GM12878 (cell line): Measurements from ENCODE around the gene ABCG5. TPM values are rescaled to one million over a fixed set of nuclear protein-coding genes. Genes with fewer than 3 reads are reported as not detected.

Experiments
- ATAC-seq: fragments of 200-7000 bp; cut with Tn5 transposase; 3 replicates; pipeline ENCODE4 v1.9.1; 2020; ENCODE audit warnings: mild to moderate bottlenecking, moderate library complexity
- BruUV-seq: library from RNA; stranded (reverse); fragments of 400-500 nt; replicated peaks from 2 replicates; lab custom pipeline; 2021; lab: Mats Ljungman, UMichigan
- CTCF ChIA-PET: fragments of 300-600 bp; sonication (Branson Sonifier 250); formaldehyde crosslinking; extraction: SDS; loops from one replicate; lab custom pipeline; 2021; ENCODE audit warnings: inconsistent platforms; lab: Yijun Ruan, JAX
- POLR2A ChIA-PET: fragments of 350-600 bp; formaldehyde crosslinking; extraction: SDS; loops from one replicate; lab custom pipeline; 2021; ENCODE audit warnings: inconsistent platforms; lab: Charles Lee
- RAD21 ChIA-PET: fragments of 300-600 bp; sonication (Branson Sonifier 250); formaldehyde crosslinking; loops from one replicate; lab custom pipeline; 2023; ENCODE audit warnings: antibody characterized with exemption; ENCODE audit not compliant: unreplicated experiment; lab: Charles Lee
- SMC1A ChIA-PET: fragments of 300-600 bp; sonication (Branson Sonifier 250); formaldehyde crosslinking; loops from one replicate; lab custom pipeline; 2023; ENCODE audit not compliant: unreplicated experiment, uncharacterized antibody; lab: Charles Lee
- DNase-seq: peaks from one replicate; pipeline ENCODE4 v3.0.0-alpha.2; 2011; ENCODE audit warnings: low read depth, low spot score
- FAIRE-seq: peaks from 3 replicates; lab custom pipeline; 2011; peaks lifted over from hg19 to GRCh38; lab: Jason Lieb, UNC
- H2AFZ ChIP-seq: 2 replicates; pipeline ENCODE4 v1.6.0; 2011; ENCODE audit warnings: low read depth, low read length, control low read depth; ENCODE audit not compliant: control insufficient read depth
- H3K27ac ChIP-seq: 2 replicates; pipeline ENCODE4 v1.5.1; 2011; ENCODE audit warnings: control low read depth; ENCODE audit not compliant: control insufficient read depth, insufficient read depth
- H3K27me3 ChIP-seq, 2 experiments: replicated peaks in 1 of 2; 2 replicates each; pipeline versions ENCODE4 v1.6.0 to v1.6.1; 2011; ENCODE audit warnings: low read length in 1 of 2; ENCODE audit not compliant: control insufficient read depth in 2 of 2, insufficient read depth in 2 of 2
- H3K36me3 ChIP-seq, 2 experiments: 2 replicates each; pipeline ENCODE4 v1.5.1; 2011; ENCODE audit warnings: low read length in 1 of 2; ENCODE audit not compliant: control insufficient read depth in 2 of 2, insufficient read depth in 2 of 2
- H3K4me1 ChIP-seq: 2 replicates; pipeline ENCODE4 v1.6.1; 2011; ENCODE audit warnings: mild to moderate bottlenecking, low read length, moderate library complexity, mixed read lengths; ENCODE audit not compliant: control insufficient read depth, insufficient read depth
- H3K4me2 ChIP-seq: 2 replicates; pipeline ENCODE4 v1.6.0; 2011; ENCODE audit warnings: control low read depth; ENCODE audit not compliant: control insufficient read depth, insufficient read depth
- H3K4me3 ChIP-seq: fragments of 200-600 bp; sonication (generic); 2 replicates; pipeline ENCODE4 v1.5.1; 2016
- H3K79me2 ChIP-seq: 2 replicates; pipeline ENCODE4 v1.6.0; 2011; ENCODE audit warnings: low read length; ENCODE audit not compliant: control insufficient read depth, insufficient read depth
- H3K9ac ChIP-seq: 2 replicates; pipeline ENCODE4 v1.8.0; 2011; ENCODE audit warnings: low read length, control low read depth, mixed read lengths; ENCODE audit not compliant: control insufficient read depth, insufficient read depth
- H3K9me3 ChIP-seq: replicated peaks from 3 replicates; pipeline ENCODE4 v1.5.1; 2011; ENCODE audit warnings: mild to moderate bottlenecking, low read length; ENCODE audit not compliant: control insufficient read depth, insufficient read depth
- H4K20me1 ChIP-seq: 2 replicates; pipeline ENCODE4 v1.6.0; 2011; ENCODE audit not compliant: control insufficient read depth, insufficient read depth
- MYB ChIP-seq: fragments of 150-350 bp; IDR thresholded peaks from 2 replicates; pipeline ENCODE4 v1.6.1; 2014; ENCODE audit warnings: mild to moderate bottlenecking, low read depth, low read length, borderline replicate concordance
- SP1 ChIP-seq: IDR thresholded peaks from one replicate; pipeline ENCODE4 v1.6.1; 2011; ENCODE audit warnings: low read depth, low read length
- STAT1 ChIP-seq: fragments of 450-650 bp; conservative IDR thresholded peaks from 2 replicates; pipeline ENCODE4 v1.6.1; 2014; ENCODE audit warnings: antibody characterized with exemption, mild to moderate bottlenecking
- WGBS: methylation state at CpG from one replicate; pipeline ENCODE4 v1.1.6; 2016; ENCODE audit warnings: low lambda C conversion rate; ENCODE audit not compliant: insufficient replicate concordance, insufficient coverage; ENCODE audit errors: missing lambda C conversion rate; 5-methylcytosine and 5-hydroxymethylcytosine counted together
- in situ Hi-C: fragments of 300-500 bp; cut with MboI; formaldehyde crosslinking; loops from 9 replicates; pipeline ENCODE4 v1.14.3; 2018; ENCODE audit warnings: mixed read lengths
- intact Hi-C: fragments of 100-400 bp; cut with micrococcal nuclease; formaldehyde crosslinking; loops from one replicate; pipeline ENCODE4 v1.14.2; 2022; ENCODE audit not compliant: unreplicated experiment
- polyA plus RNA-seq, 11 experiments: library from polyadenylated mRNA; depleted of rRNA in 4 of 11; unstranded in 6 of 11; stranded (reverse) in 5 of 11; fragments of >200 nt; fragmentation: Nextera tagmentation in 4 of 11; fragmentation: Illumina TruSeq in 1 of 11; extraction: Ambion mirVana in 4 of 11; extraction: Trizol in 1 of 11; gene quantifications; 1 replicate in 1 of 11; 2 replicates in 10 of 11; pipeline versions ENCODE4 v1.2.1 to v1.2.3, GENCODE V29; 2011 to 2016; ENCODE audit warnings: inconsistent platforms in 2 of 11, missing spikeins in 2 of 11, low read depth in 1 of 11
- total RNA-seq, 4 experiments: library from RNA; depleted of rRNA in 3 of 4; stranded (reverse); fragments of >200 nt in 3 of 4; fragmentation: Illumina TruSeq in 1 of 4; extraction: Trizol in 1 of 4; gene quantifications; 2 replicates each; pipeline versions ENCODE4 v1.2.1 to v1.2.3, GENCODE V29; 2013 to 2021
- TF ChIP-seq, protein P1 (sequence below): IDR thresholded peaks from 2 replicates; pipeline ENCODE4 v1.6.1; 2011; ENCODE audit warnings: borderline replicate concordance, low read depth, mild to moderate bottlenecking, moderate library complexity, mixed read lengths, low read length; ENCODE audit not compliant: insufficient read depth; ENCODE audit errors: extremely low read length
- TF ChIP-seq, protein P2 (sequence below): fragments of 450-650 bp; IDR thresholded peaks from 2 replicates; pipeline ENCODE4 v1.6.1; 2017; ENCODE audit warnings: low read depth, mild to moderate bottlenecking, moderate library complexity
- TF ChIP-seq, protein P3 (sequence below): IDR thresholded peaks from 2 replicates; pipeline ENCODE4 v1.6.1; 2012; ENCODE audit warnings: mild to moderate bottlenecking, low read depth, low read length

ABCG5 gene
- total and polyA plus RNA-seq, 10 of the 15 experiments (the other 5 are each of a cell fraction or from before 2014, with no cell fraction given), result not detected

DNA sequence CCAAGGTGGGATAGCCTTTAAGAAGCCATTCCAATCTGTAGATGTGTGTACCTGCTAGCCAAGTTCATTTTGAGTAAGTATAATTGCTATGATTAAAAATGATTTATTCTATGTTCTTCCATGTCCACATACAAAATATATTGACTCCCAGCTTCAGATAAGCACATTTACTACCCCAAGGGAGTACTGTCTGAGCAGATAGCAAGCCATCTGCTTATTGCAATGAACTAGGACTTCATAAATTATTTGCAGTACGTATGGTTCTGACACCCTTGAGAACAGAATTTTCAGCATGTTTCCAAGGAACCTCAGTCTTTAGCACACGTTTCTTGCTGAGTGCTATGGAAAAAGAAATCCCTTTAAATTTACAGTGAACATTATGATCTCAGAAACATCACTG is 28.2 kb downstream of the ABCG5 start:
- 37% methylated on average over 2 of the region's 2 CpGs for whole genome bisulfite sequencing
- DNase-seq, result no peak
- Histone ChIP-seq H3K27ac (no peak overlapping the region), H3K4me1 (no peaks in the 10 kb centered on the region), H3K4me3 (no peak overlapping the region), H3K9me3 (no peaks in the 10 kb centered on the region), H2AFZ (no peak overlapping the region), H4K20me1 (no peaks in the 10 kb centered on the region), H3K9ac (no peak overlapping the region), H3K27me3 (no peaks in the 10 kb centered on the region), H3K4me2 (no peak overlapping the region), H3K79me2 (no peaks in the 10 kb centered on the region), H3K36me3 (no peaks in the 10 kb centered on the region; a peak in 1 of 4 replicates)
- ChIA-PET RAD21 (no interaction called here), POLR2A (no interaction called here), SMC1A (interaction anchor here (1.1 kb wide), 1 partner anchor 8 kb away, joined by 3 read pairs; no protein-coding TSS in a partner anchor), CTCF (no interaction called here)
- TF ChIP-seq SP1 (no peak), STAT1 (no peak), MYB (no peak)
- TF ChIP-seq, protein P1, sequence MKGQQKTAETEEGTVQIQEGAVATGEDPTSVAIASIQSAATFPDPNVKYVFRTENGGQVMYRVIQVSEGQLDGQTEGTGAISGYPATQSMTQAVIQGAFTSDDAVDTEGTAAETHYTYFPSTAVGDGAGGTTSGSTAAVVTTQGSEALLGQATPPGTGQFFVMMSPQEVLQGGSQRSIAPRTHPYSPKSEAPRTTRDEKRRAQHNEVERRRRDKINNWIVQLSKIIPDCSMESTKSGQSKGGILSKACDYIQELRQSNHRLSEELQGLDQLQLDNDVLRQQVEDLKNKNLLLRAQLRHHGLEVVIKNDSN, result no peak
- TF ChIP-seq, protein P2, sequence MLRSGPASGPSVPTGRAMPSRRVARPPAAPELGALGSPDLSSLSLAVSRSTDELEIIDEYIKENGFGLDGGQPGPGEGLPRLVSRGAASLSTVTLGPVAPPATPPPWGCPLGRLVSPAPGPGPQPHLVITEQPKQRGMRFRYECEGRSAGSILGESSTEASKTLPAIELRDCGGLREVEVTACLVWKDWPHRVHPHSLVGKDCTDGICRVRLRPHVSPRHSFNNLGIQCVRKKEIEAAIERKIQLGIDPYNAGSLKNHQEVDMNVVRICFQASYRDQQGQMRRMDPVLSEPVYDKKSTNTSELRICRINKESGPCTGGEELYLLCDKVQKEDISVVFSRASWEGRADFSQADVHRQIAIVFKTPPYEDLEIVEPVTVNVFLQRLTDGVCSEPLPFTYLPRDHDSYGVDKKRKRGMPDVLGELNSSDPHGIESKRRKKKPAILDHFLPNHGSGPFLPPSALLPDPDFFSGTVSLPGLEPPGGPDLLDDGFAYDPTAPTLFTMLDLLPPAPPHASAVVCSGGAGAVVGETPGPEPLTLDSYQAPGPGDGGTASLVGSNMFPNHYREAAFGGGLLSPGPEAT, result no peak
- TF ChIP-seq, protein P3, sequence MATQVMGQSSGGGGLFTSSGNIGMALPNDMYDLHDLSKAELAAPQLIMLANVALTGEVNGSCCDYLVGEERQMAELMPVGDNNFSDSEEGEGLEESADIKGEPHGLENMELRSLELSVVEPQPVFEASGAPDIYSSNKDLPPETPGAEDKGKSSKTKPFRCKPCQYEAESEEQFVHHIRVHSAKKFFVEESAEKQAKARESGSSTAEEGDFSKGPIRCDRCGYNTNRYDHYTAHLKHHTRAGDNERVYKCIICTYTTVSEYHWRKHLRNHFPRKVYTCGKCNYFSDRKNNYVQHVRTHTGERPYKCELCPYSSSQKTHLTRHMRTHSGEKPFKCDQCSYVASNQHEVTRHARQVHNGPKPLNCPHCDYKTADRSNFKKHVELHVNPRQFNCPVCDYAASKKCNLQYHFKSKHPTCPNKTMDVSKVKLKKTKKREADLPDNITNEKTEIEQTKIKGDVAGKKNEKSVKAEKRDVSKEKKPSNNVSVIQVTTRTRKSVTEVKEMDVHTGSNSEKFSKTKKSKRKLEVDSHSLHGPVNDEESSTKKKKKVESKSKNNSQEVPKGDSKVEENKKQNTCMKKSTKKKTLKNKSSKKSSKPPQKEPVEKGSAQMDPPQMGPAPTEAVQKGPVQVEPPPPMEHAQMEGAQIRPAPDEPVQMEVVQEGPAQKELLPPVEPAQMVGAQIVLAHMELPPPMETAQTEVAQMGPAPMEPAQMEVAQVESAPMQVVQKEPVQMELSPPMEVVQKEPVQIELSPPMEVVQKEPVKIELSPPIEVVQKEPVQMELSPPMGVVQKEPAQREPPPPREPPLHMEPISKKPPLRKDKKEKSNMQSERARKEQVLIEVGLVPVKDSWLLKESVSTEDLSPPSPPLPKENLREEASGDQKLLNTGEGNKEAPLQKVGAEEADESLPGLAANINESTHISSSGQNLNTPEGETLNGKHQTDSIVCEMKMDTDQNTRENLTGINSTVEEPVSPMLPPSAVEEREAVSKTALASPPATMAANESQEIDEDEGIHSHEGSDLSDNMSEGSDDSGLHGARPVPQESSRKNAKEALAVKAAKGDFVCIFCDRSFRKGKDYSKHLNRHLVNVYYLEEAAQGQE, result no peak
- no TSS peak for BruUV-seq
- FAIRE-seq, result no peak
- intact Hi-C loops (no loop called here), in situ Hi-C loops (no loop called here)
- no peak for ATAC-seq
